Measurements from ENCODE around the gene CTNNAL1. TPM values are rescaled to one million over a fixed set of nuclear protein-coding genes. Genes with fewer than 3 reads are reported as not detected.

Gene CTNNAL1
- total RNA-seq, 1 donor from 2014 or later = 24.7 TPM

DNA sequence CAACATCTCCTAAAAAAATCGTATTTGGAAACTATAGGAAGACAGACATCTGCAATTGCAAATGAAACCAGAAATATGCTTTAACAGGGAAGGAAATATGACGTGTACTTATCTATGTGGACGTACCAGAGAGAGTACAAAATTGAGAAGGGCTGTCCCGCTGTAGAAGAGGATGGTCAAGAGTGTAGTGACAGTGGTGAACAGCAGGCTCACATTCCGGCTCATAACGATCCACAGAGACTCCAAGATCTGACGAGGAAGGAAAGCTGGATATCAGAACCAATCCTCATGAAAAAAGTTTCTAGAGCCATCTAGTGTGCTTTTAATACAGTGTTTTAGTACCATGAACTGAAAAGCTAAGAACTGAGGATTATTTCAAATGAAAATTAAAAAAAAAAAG is 37.1 kb upstream of the CTNNAL1 start:
- Histone ChIP-seq H3K36me3 (ENCODE audit: control insufficient read depth, insufficient read depth, low read length) (no peaks in the 10 kb centered on the region), H3K4me3 (ENCODE audit: low read depth, low read length) (no peak overlapping the region), H3K27me3 (ENCODE audit: control insufficient read depth, insufficient read depth, low read length) (no peaks in the 10 kb centered on the region)
- no peak for DNase-seq (ENCODE audit: low read depth)
- TF ChIP-seq CTCF (IDR thresholded peaks at IDR 0.05; ENCODE audit: insufficient read depth, low read length, poor library complexity, severe bottlenecking) = no peak

DNA sequence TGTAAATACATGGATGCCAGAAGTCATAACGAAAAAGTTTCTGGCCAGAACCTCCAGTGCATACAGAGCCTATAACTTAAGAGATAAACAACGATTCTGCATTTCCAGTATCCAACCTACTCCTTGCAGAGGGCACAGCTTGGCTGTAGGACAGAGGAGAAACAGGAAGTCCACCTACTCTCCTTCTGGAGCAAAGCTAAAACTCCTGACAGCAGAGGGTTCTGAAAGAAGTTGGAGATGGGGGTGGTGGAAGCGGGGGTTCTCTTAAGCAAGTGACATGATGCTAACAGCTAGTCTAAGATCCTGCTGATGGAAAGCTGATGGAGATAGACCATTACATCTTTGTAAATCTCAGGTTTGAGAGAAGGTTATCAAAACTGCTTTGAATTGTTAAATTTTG is 35.5 kb upstream of the CTNNAL1 start:
- no peak for DNase-seq (ENCODE audit: low read depth)
- Histone ChIP-seq H3K4me3 (ENCODE audit: low read depth, low read length) (no peak overlapping the region), H3K27me3 (ENCODE audit: control insufficient read depth, insufficient read depth, low read length) (no peaks in the 10 kb centered on the region), H3K36me3 (ENCODE audit: control insufficient read depth, insufficient read depth, low read length) (peaks cover 1% of the 10 kb centered on the region)
- no peak for TF ChIP-seq CTCF (IDR thresholded peaks at IDR 0.05; ENCODE audit: insufficient read depth, low read length, poor library complexity, severe bottlenecking)

DNA sequence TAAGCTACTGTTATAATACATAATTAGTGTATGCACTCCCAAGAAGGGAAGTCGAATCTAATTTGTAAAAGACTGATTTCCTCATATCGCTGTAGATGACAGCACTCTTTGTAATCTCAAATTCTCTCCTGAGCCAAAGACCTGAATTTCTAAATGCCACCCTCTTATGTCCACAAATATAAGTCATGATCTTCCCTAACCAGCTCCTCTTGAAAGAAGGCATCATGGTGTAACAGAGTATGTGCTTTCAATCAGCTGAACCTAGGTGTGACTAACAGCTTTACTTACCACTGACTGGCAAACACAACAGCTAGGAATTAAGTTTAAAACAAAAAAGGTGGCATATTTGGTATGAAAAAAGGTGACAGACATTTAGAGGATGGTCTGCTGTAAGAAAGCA is 34.0 kb upstream of the CTNNAL1 start:
- H3K36me3 ChIP-seq (ENCODE audit: control insufficient read depth, insufficient read depth, low read length) = peaks cover 3% of the 10 kb centered on the region
- DNase-seq (ENCODE audit: low read depth) = no peak
- H3K4me3 ChIP-seq (ENCODE audit: low read depth, low read length) = no peak overlapping the region
- H3K27me3 ChIP-seq (ENCODE audit: control insufficient read depth, insufficient read depth, low read length) = no peaks in the 10 kb centered on the region
- no peak for TF ChIP-seq CTCF (IDR thresholded peaks at IDR 0.05; ENCODE audit: insufficient read depth, low read length, poor library complexity, severe bottlenecking)

GRCh38 chr9:109046346-109046745 is 33.0 kb upstream of the CTNNAL1 start:
- no peaks in the 10 kb centered on the region for H3K27me3 ChIP-seq (ENCODE audit: control insufficient read depth, insufficient read depth, low read length)
- no peak for TF ChIP-seq CTCF (IDR thresholded peaks at IDR 0.05; ENCODE audit: insufficient read depth, low read length, poor library complexity, severe bottlenecking)
- peaks cover 4% of the 10 kb centered on the region for H3K36me3 ChIP-seq (ENCODE audit: control insufficient read depth, insufficient read depth, low read length)
- H3K4me3 ChIP-seq (ENCODE audit: low read depth, low read length) = no peak overlapping the region
- no peak for DNase-seq (ENCODE audit: low read depth)

- Histone ChIP-seq H3K27me3 (ENCODE audit: control insufficient read depth, insufficient read depth, low read length) (no peaks in the 10 kb centered on the region), H3K36me3 (ENCODE audit: control insufficient read depth, insufficient read depth, low read length) (peaks cover 4% of the 10 kb centered on the region), H3K4me3 (ENCODE audit: low read depth, low read length) (no peak overlapping the region)
- TF ChIP-seq CTCF (IDR thresholded peaks at IDR 0.05; ENCODE audit: insufficient read depth, low read length, poor library complexity, severe bottlenecking) = no peak
- DNase-seq (ENCODE audit: low read depth) = no peak
Measured at GRCh38 chr9:109043578-109043977, 30.3 kb upstream of the CTNNAL1 start.

DNA sequence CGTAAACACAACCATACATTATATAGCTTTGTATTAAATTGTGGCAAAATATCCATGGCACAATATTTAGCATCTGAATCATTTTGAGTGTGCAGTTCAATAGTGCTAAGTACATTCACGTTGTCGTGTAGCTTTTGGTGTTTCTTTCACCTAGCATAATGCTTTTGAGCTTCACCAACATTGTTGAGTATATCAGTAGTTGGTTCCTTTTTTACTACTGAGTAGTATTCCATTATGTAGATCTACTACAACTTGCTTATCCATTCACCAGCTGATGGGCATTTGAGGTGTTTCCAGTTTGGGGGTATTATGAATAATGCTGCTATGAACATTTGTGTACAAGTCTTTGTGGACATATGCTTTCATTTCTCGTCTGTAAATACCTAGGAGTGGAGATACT is 27.3 kb upstream of the CTNNAL1 start:
- no peak overlapping the region for H3K4me3 ChIP-seq (ENCODE audit: low read depth, low read length)
- no peaks in the 10 kb centered on the region for H3K27me3 ChIP-seq (ENCODE audit: control insufficient read depth, insufficient read depth, low read length)
- no peak for TF ChIP-seq CTCF (IDR thresholded peaks at IDR 0.05; ENCODE audit: insufficient read depth, low read length, poor library complexity, severe bottlenecking)
- no peak for DNase-seq (ENCODE audit: low read depth)
- peaks cover 5% of the 10 kb centered on the region for H3K36me3 ChIP-seq (ENCODE audit: control insufficient read depth, insufficient read depth, low read length)

Data from kidney epithelial cell (primary cell).